ENCODE data around the gene SEMA4G. TPM values are rescaled to one million over a fixed set of nuclear protein-coding genes. Genes with fewer than 3 reads are reported as not detected.
A peak's percentile ranks its signal among the peaks of the same experiment; 100 is the strongest.

Gene SEMA4G
- total RNA-seq, 1 donor from 2014 or later = 7.0 TPM

- Mint-ChIP-seq H3K4me1 (peaks cover 21% of the 10 kb centered on the region), H3K27ac (ENCODE audit: unreplicated experiment) (no peak overlapping the region), H3K27me3 (ENCODE audit: low read depth) (peaks cover 2% of the 10 kb centered on the region), H3K36me3 (ENCODE audit: low read depth) (no peaks in the 10 kb centered on the region), H3K4me3 (peak overlapping the region; percentile 27), H3K9me3 (no peaks in the 10 kb centered on the region)
- DNase-seq (ENCODE audit: low read depth, low spot score) = no peak
- TF ChIP-seq, protein P1, sequence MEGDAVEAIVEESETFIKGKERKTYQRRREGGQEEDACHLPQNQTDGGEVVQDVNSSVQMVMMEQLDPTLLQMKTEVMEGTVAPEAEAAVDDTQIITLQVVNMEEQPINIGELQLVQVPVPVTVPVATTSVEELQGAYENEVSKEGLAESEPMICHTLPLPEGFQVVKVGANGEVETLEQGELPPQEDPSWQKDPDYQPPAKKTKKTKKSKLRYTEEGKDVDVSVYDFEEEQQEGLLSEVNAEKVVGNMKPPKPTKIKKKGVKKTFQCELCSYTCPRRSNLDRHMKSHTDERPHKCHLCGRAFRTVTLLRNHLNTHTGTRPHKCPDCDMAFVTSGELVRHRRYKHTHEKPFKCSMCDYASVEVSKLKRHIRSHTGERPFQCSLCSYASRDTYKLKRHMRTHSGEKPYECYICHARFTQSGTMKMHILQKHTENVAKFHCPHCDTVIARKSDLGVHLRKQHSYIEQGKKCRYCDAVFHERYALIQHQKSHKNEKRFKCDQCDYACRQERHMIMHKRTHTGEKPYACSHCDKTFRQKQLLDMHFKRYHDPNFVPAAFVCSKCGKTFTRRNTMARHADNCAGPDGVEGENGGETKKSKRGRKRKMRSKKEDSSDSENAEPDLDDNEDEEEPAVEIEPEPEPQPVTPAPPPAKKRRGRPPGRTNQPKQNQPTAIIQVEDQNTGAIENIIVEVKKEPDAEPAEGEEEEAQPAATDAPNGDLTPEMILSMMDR (conservative IDR thresholded peaks at IDR 0.05) = no peak
Observed at GRCh38 chr10:101005869-101006567, 36.7 kb downstream of the SEMA4G start.

DNA sequence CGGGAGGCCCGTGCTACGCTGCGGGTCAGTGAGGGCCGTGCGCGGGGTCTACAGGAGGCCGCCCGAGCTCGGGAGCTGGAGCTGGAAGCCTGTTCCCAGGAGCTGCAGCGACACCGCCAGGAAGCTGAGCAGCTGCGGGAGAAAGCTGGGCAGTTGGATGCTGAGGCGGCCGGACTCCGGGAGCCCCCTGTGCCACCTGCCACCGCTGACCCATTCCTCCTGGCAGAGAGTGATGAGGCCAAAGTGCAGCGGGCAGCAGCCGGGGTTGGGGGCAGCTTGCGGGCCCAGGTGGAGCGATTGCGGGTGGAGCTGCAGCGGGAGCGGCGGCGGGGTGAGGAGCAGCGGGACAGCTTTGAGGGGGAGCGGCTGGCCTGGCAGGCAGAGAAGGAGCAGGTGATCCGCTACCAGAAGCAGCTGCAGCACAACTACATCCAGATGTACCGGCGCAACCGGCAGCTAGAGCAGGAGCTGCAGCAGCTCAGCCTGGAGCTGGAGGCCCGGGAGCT, 37.3 kb downstream of the SEMA4G start:
- no peak for DNase-seq (ENCODE audit: low read depth, low spot score)
- TF ChIP-seq, protein P1 (conservative IDR thresholded peaks at IDR 0.05) = no peak
- H3K27me3 Mint-ChIP-seq (ENCODE audit: low read depth) = no peaks in the 10 kb centered on the region
- no peaks in the 10 kb centered on the region for H3K9me3 Mint-ChIP-seq
- H3K4me3 Mint-ChIP-seq = no peak overlapping the region
- H3K27ac Mint-ChIP-seq (ENCODE audit: unreplicated experiment) = no peak overlapping the region
- H3K36me3 Mint-ChIP-seq (ENCODE audit: low read depth) = no peaks in the 10 kb centered on the region
- H3K4me1 Mint-ChIP-seq = peaks cover 14% of the 10 kb centered on the region

GRCh38 chr10:101007099-101007711, 37.9 kb downstream of the SEMA4G start:
- peaks cover 14% of the 10 kb centered on the region for H3K4me1 Mint-ChIP-seq
- H3K27me3 Mint-ChIP-seq (ENCODE audit: low read depth) = no peaks in the 10 kb centered on the region
- H3K27ac Mint-ChIP-seq (ENCODE audit: unreplicated experiment) = no peak overlapping the region
- H3K36me3 Mint-ChIP-seq (ENCODE audit: low read depth) = no peaks in the 10 kb centered on the region
- no peak for DNase-seq (ENCODE audit: low read depth, low spot score)
- no peaks in the 10 kb centered on the region for H3K9me3 Mint-ChIP-seq
- TF ChIP-seq, protein P1 (conservative IDR thresholded peaks at IDR 0.05) = no peak
- H3K4me3 Mint-ChIP-seq = no peak overlapping the region

DNA sequence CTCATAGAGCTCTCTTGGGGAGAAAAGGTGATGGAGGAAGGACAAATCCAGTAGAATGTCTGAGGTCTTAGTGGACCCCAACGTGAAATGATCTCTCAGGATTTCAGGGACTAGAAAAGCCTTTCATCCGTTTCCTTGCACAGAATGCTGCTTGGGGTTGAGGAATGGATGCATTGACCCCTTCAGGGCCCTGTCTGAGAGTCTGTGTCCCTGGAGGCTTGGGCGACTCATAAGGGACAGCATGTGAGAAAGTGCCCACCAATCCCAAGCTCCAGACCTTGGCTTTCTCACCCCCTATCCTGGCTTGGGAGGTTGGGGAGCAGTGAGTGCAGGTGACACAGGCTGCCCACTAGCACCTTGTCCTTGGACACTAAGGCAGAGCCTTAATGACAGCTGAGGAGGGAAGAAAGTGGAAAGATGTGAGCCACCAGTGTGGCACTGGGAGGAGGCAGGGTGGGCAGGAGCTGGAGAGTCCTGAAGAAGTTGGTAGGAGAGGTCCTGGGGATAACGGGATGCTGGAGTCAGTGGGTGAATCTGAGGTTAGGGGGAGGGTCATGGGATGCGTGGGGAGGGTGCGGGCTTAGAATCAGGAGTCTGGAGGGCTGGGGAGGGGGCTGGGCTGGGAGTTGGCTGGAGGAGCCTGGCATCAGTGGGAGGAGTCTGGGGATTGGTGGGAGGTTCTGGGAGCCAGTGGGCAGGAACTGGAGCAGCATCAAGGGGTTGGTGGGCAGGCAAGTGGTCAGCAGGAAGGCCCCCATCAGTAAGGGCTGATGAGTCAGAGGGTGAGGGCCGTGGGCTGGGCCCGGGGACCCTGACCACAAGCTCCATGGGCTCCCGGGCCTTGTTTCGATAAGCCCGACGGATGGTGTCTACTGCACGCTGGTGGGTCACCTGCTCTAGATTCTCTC, 38.9 kb downstream of the SEMA4G start:
- Mint-ChIP-seq H3K9me3 (no peaks in the 10 kb centered on the region), H3K4me1 (peaks cover 21% of the 10 kb centered on the region), H3K36me3 (ENCODE audit: low read depth) (no peaks in the 10 kb centered on the region), H3K4me3 (peak overlapping the region; percentile 68), H3K27ac (ENCODE audit: unreplicated experiment) (peak overlapping the region; percentile 88), H3K27me3 (ENCODE audit: low read depth) (peaks cover 5% of the 10 kb centered on the region)
- no peak for DNase-seq (ENCODE audit: low read depth, low spot score)
- TF ChIP-seq, protein P1 (conservative IDR thresholded peaks at IDR 0.05) = no peak

DNA sequence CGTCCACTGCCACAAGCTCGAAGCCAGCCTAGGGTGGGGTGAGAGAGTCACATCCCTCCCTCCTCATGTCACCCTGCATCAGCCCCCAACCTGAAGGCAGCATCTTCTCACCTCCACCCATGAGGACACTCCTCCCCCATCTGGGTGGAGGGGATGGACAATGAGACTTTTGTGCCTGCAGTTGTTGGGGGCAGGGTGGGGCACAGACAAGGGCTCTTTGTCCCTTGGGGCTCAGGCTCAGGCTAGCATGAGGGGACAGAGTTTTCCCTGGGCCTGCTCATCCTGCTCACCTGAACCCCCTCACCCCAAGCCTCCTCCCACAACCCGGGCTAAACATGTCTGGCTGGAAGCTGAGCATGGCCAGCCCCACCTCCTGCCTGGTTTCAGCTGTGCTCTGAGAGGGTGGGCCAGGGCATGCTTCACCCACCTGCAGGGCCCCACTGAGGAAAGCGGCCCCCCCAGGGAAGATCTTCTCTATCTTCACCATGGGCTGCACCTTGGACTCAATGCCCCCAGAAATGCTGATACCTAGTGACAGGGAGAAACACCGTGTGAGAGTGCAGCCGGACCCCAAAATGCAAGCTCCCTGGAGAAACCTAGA, 39.6 kb downstream of the SEMA4G start:
- H3K9me3 Mint-ChIP-seq = no peaks in the 10 kb centered on the region
- TF ChIP-seq, protein P1 (conservative IDR thresholded peaks at IDR 0.05) = no peak

More for the DNA sequence above, 39.6 kb downstream of the SEMA4G start:
- H3K4me1 Mint-ChIP-seq = peaks cover 24% of the 10 kb centered on the region
- DNase-seq (ENCODE audit: low read depth, low spot score) = no peak
- peak overlapping the region; percentile 34 for H3K4me3 Mint-ChIP-seq
- H3K27me3 Mint-ChIP-seq (ENCODE audit: low read depth) = peaks cover 7% of the 10 kb centered on the region
- peak overlapping the region; percentile 88 for H3K27ac Mint-ChIP-seq (ENCODE audit: unreplicated experiment)
- no peaks in the 10 kb centered on the region for H3K36me3 Mint-ChIP-seq (ENCODE audit: low read depth)
